ENCODE measurements around the gene USH2A.

GRCh38 chr1:215794156-215794555 lies 629.1 kb downstream of the USH2A start:
- TF ChIP-seq, protein P1, sequence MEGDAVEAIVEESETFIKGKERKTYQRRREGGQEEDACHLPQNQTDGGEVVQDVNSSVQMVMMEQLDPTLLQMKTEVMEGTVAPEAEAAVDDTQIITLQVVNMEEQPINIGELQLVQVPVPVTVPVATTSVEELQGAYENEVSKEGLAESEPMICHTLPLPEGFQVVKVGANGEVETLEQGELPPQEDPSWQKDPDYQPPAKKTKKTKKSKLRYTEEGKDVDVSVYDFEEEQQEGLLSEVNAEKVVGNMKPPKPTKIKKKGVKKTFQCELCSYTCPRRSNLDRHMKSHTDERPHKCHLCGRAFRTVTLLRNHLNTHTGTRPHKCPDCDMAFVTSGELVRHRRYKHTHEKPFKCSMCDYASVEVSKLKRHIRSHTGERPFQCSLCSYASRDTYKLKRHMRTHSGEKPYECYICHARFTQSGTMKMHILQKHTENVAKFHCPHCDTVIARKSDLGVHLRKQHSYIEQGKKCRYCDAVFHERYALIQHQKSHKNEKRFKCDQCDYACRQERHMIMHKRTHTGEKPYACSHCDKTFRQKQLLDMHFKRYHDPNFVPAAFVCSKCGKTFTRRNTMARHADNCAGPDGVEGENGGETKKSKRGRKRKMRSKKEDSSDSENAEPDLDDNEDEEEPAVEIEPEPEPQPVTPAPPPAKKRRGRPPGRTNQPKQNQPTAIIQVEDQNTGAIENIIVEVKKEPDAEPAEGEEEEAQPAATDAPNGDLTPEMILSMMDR (IDR thresholded peaks at IDR 0.05), result no peak
- no peak for TF ChIP-seq POLR2A (IDR thresholded peaks at IDR 0.05)
- no peak for TF ChIP-seq POLR2AphosphoS5 (IDR thresholded peaks at IDR 0.05)

Measured in prostate gland (tissue), 2 donors.